K562 (cell line): ENCODE measurements around the gene AZGP1.

Experiments
- MLX ChIP-seq, 2 experiments: fragments of 450-650 bp in 1 of 2; sonication (generic) in 1 of 2; formaldehyde crosslinking; conservative IDR thresholded peaks; 2 replicates each; pipeline versions ENCODE4 v1.4.0 to v1.8.1; 2020 to 2022; ENCODE audit warnings: mild to moderate bottlenecking in 1 of 2, missing genetic modification reagents in 1 of 2
- POLR2A ChIP-seq: fragments of 450-650 bp; conservative IDR thresholded peaks from 2 replicates; pipeline ENCODE4 v1.6.1; 2016
- RFX5 ChIP-seq: IDR thresholded peaks from 2 replicates; pipeline ENCODE4 v1.6.1; 2011; ENCODE audit warnings: low read depth, mild to moderate bottlenecking, improper control_type of control experiment, low read length
- SMARCC2 ChIP-seq: fragments of 450-650 bp; IDR thresholded peaks from 2 replicates; pipeline ENCODE4 v1.6.1; 2017; ENCODE audit warnings: antibody characterized with exemption, moderate library complexity, mild to moderate bottlenecking, low read depth
- TCF7L2 ChIP-seq: fragments of 150-350 bp; IDR thresholded peaks from 2 replicates; pipeline ENCODE4 v1.6.1; 2016; ENCODE audit warnings: low read depth, mild to moderate bottlenecking, low read length, moderate library complexity
- UBTF ChIP-seq, 2 experiments: IDR thresholded peaks; 2 replicates each; pipeline ENCODE4 v1.6.1; 2012; ENCODE audit warnings: improper control_type of control experiment in 2 of 2, low read depth in 2 of 2, low read length in 2 of 2, borderline replicate concordance in 1 of 2
- ZBTB43 ChIP-seq: sonication (generic); formaldehyde crosslinking; IDR thresholded peaks from 2 replicates; pipeline ENCODE4 v1.8.0; 2023; ENCODE audit warnings: mild to moderate bottlenecking, missing genetic modification reagents
- ZNF274 ChIP-seq: IDR thresholded peaks from 2 replicates; pipeline ENCODE4 v1.6.1; 2011; ENCODE audit warnings: low read depth, mild to moderate bottlenecking, low read length, moderate library complexity, borderline replicate concordance
- ZNF324 ChIP-seq: fragments of 250-450 bp; sonication (Bioruptor Pico); IDR thresholded peaks from 2 replicates; pipeline ENCODE4 v1.4.0; 2020; ENCODE audit warnings: mild to moderate bottlenecking
- TF ChIP-seq, protein P1 (sequence below), 3 experiments: IDR thresholded peaks in 2 of 3; conservative IDR thresholded peaks in 1 of 3; 2 replicates each; pipeline ENCODE4 v1.5.1; 2011 to 2012; ENCODE audit warnings: low read length in 3 of 3, mild to moderate bottlenecking in 3 of 3, control low read depth in 2 of 3, improper control_type of control experiment in 1 of 3, inconsistent platforms in 1 of 3, low read depth in 1 of 3, mixed read lengths in 1 of 3, moderate library complexity in 1 of 3; ENCODE audit not compliant: insufficient read depth in 2 of 3
- TF ChIP-seq, protein P2 (sequence below): fragments of 450-650 bp; IDR thresholded peaks from 2 replicates; pipeline ENCODE4 v1.6.1; 2016; ENCODE audit warnings: antibody characterized with exemption

- TF ChIP-seq, protein P1, sequence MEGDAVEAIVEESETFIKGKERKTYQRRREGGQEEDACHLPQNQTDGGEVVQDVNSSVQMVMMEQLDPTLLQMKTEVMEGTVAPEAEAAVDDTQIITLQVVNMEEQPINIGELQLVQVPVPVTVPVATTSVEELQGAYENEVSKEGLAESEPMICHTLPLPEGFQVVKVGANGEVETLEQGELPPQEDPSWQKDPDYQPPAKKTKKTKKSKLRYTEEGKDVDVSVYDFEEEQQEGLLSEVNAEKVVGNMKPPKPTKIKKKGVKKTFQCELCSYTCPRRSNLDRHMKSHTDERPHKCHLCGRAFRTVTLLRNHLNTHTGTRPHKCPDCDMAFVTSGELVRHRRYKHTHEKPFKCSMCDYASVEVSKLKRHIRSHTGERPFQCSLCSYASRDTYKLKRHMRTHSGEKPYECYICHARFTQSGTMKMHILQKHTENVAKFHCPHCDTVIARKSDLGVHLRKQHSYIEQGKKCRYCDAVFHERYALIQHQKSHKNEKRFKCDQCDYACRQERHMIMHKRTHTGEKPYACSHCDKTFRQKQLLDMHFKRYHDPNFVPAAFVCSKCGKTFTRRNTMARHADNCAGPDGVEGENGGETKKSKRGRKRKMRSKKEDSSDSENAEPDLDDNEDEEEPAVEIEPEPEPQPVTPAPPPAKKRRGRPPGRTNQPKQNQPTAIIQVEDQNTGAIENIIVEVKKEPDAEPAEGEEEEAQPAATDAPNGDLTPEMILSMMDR (IDR thresholded peaks at IDR 0.05 in 2 of 3, conservative IDR thresholded peaks at IDR 0.05 in 1 of 3; ENCODE audit: insufficient read depth in 2 of 3, low read depth in 1 of 3, low read length in 3 of 3): no peak
- TF ChIP-seq ZNF274: no peak
- TF ChIP-seq, protein P2, sequence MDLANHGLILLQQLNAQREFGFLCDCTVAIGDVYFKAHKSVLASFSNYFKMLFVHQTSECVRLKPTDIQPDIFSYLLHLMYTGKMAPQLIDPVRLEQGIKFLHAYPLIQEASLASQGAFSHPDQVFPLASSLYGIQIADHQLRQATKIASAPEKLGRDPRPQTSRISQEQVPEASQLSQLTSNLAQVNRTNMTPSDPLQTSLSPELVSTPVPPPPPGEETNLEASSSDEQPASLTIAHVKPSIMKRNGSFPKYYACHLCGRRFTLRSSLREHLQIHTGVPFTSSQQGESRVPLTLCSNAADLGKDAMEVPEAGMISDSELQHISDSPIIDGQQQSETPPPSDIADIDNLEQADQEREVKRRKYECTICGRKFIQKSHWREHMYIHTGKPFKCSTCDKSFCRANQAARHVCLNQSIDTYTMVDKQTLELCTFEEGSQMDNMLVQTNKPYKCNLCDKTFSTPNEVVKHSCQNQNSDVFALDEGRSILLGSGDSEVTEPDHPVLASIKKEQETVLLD: no peak
- TF ChIP-seq UBTF (IDR thresholded peaks at IDR 0.05; ENCODE audit: borderline replicate concordance in 1 of 2, low read depth in 2 of 2, low read length in 2 of 2): no peak
- TF ChIP-seq MLX (CRISPR knock-in tag; conservative IDR thresholded peaks at IDR 0.05): no peak
- no peak for TF ChIP-seq ZNF324 (CRISPR knock-in tag)
- TF ChIP-seq POLR2A: no peak
- TF ChIP-seq TCF7L2: no peak
- TF ChIP-seq ZBTB43 (CRISPR knock-in tag): no peak
- no peak for TF ChIP-seq SMARCC2
- no peak for TF ChIP-seq RFX5
Observed at GRCh38 chr7:99943641-99944496, 32.0 kb downstream of the AZGP1 start.
